Erythroblast (primary cell): ENCODE results near the gene ZNF107.

Experiments used
- GATA1 ChIP-seq: IDR thresholded peaks from 2 replicates; pipeline ENCODE4 v1.6.1; 2011; ENCODE audit warnings: low read depth, mild to moderate bottlenecking, control low read depth, low read length, moderate library complexity
- POLR2A ChIP-seq: IDR thresholded peaks from 2 replicates; pipeline ENCODE4 v1.6.1; 2011; ENCODE audit warnings: mild to moderate bottlenecking, low read length

DNA sequence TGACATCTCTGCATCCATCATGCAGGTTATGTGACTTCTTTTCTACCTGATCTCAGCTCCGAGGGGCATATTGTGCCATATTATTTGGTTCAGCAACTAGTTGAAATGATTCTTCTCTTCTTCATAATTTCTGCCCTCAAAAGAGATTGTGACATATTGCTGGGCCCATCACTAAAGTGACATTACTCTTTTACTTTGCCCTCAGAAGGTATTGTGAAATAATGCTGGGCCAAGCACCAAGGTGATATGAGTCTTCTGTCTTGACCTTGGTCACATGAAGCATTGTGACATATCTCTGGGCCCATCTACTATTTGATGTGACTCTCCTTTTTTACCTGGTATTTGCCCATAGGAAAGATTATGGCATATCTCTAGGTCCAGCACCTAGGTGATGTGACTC, 33.9 kb upstream of the ZNF107 start:
- TF ChIP-seq POLR2A (no peak), GATA1 (no peak)
